Body of pancreas (tissue), 4 donors: ENCODE data around the gene CNP. TPM values are rescaled to one million over a fixed set of nuclear protein-coding genes. Genes with fewer than 3 reads are reported as not detected.

Experiments
- ATAC-seq: fragments of 150-250 bp; one replicate; pipeline ENCODE4 v1.9.1; 2016
- DNase-seq, 4 donors: peaks; one replicate each; pipeline ENCODE4 v3.0.0-alpha.2; 2019
- H3K27ac ChIP-seq, 4 donors: fragments of 200-600 bp; sonication (generic); 1 replicate in 3 of 4; 2 replicates in 1 of 4; pipeline versions ENCODE4 v1.5.1 to v1.6.1; 2016 to 2019; ENCODE audit warnings: mild to moderate bottlenecking in 1 of 4, mixed read lengths in 1 of 4, moderate library complexity in 1 of 4
- H3K27me3 ChIP-seq, 2 donors: fragments of 200-600 bp; sonication (generic); one replicate each; pipeline ENCODE4 v1.6.0; 2016; ENCODE audit warnings: mild to moderate bottlenecking in 1 of 2
- H3K36me3 ChIP-seq, 2 donors: fragments of 200-600 bp; sonication (generic); replicated peaks in 1 of 2; 2 replicates each; pipeline ENCODE4 v1.5.1; 2016; ENCODE audit warnings: low read depth in 2 of 2; ENCODE audit not compliant: insufficient read depth in 1 of 2
- H3K4me1 ChIP-seq: fragments of 200-600 bp; sonication (generic); one replicate; pipeline ENCODE4 v1.6.0; 2016
- H3K4me3 ChIP-seq, 2 donors: fragments of 200-600 bp; sonication (generic); 1 replicate in 1 of 2; 2 replicates in 1 of 2; pipeline ENCODE4 v1.5.1; 2016 to 2019
- H3K9me3 ChIP-seq, 3 donors: fragments of 200-600 bp; sonication (generic); 1 replicate in 2 of 3; 2 replicates in 1 of 3; pipeline ENCODE4 v1.5.1; 2016
- POLR2A ChIP-seq, 3 donors: fragments of 450-650 bp; IDR thresholded peaks; one replicate each; pipeline ENCODE4 v1.6.1; 2016; ENCODE audit warnings: antibody characterized with exemption in 3 of 3, mild to moderate bottlenecking in 2 of 3
- WGBS, 2 donors: methylation state at CpG; one replicate each; pipeline ENCODE4 v1.1.5; 2017; 5-methylcytosine and 5-hydroxymethylcytosine counted together
- intact Hi-C: fragments of 100-400 bp; cut with DNase I; formaldehyde crosslinking; loops from one replicate; pipeline ENCODE4 v1.15.1; 2023
- total RNA-seq, 2 donors: library from RNA; depleted of rRNA; stranded (reverse); fragments of >200 nt; gene quantifications; one replicate each; pipeline ENCODE4 v1.1.0, GENCODE V29; 2016
- TF ChIP-seq, protein P1 (sequence below), 7 experiments: fragments of 450-650 bp in 4 of 7; fragments of 200-600 bp in 3 of 7; sonication (generic) in 3 of 7; IDR thresholded peaks; one replicate each; pipeline ENCODE4 v1.5.1; 2016 to 2019; ENCODE audit warnings: antibody characterized with exemption in 7 of 7

CNP gene
- total RNA-seq, 2 donors from 2014 or later = 36.3 to 70.2 TPM

DNA sequence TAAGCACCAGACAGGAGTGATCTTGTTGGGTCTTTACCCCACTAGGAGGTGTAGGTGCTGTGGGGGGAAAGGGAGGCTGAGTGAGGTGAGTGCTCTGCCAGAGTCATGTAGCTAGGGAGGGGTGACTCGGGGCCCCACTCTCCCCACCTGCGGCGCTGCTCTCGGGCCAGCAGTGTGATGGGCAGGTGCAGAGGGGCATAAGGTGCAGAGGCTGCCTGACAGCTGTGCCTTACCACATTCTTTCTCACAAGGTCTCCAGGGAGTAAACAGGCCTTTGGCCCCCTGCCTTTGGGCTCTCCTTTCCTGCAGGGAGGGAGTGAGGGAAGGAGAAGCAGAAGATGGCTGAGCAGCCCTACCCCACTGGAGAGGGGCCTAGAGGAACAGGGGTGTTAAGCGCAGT is 4.5 kb upstream of the CNP start:
- WGBS, 2 donors = 40 to 48% methylated on average over 5 of the region's 5 CpGs
- Histone ChIP-seq H3K9me3 (no peaks in the 10 kb centered on the region), H3K4me1 (peaks cover 69% of the 10 kb centered on the region), H3K36me3 (no peaks in the 10 kb centered on the region), H3K4me3 (no peak overlapping the region), H3K27ac (peak overlapping the region; percentile 70 to 85 (median 76)), H3K27me3 (no peaks in the 10 kb centered on the region)
- intact Hi-C loops = loop anchor here (5.0 kb wide), 1 partner anchor 155 kb away; no protein-coding TSS in a partner anchor
- TF ChIP-seq POLR2A (IDR thresholded peaks at IDR 0.05) = no peak
- TF ChIP-seq, protein P1, sequence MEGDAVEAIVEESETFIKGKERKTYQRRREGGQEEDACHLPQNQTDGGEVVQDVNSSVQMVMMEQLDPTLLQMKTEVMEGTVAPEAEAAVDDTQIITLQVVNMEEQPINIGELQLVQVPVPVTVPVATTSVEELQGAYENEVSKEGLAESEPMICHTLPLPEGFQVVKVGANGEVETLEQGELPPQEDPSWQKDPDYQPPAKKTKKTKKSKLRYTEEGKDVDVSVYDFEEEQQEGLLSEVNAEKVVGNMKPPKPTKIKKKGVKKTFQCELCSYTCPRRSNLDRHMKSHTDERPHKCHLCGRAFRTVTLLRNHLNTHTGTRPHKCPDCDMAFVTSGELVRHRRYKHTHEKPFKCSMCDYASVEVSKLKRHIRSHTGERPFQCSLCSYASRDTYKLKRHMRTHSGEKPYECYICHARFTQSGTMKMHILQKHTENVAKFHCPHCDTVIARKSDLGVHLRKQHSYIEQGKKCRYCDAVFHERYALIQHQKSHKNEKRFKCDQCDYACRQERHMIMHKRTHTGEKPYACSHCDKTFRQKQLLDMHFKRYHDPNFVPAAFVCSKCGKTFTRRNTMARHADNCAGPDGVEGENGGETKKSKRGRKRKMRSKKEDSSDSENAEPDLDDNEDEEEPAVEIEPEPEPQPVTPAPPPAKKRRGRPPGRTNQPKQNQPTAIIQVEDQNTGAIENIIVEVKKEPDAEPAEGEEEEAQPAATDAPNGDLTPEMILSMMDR (IDR thresholded peaks at IDR 0.05) = peak in 1 of 7 experiments; percentile 16
- peak; percentile 58 for ATAC-seq
- DNase-seq = peak; percentile 88 to 97 (median 94)

DNA sequence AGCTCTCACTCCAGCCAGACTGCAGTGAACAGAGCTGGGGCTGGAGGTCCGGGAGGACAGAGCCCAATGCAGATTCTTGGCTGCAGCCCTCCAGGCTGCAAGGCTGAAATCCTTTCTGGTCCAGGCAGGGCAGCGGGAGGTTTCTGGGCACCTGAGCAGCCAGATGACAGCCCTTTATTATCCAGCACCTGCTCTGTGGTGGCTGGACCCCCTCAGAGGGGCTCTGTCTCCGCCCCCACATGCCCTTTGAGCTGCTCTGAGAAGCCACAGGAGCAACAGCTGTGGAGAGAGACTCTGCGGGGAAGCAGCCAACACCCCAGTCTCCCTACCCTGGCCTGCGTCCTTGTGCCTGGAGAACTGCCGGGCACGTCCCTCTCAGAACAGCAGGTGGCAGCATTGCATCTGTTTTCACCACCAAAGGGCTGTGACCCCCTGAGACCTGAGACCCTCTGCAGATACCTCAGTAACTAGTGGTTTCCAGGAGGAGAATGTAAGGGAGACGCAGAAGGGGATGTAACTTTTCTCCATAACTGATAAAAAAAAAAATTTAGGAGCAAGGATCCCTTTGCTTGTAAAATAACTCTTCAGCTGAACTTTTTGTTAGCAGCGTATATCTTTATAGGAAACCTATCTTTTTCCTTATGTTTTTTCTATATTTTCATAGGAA is 3.7 kb upstream of the CNP start:
- Histone ChIP-seq H3K4me3 (no peak overlapping the region), H3K27me3 (no peaks in the 10 kb centered on the region), H3K4me1 (peaks cover 69% of the 10 kb centered on the region), H3K9me3 (no peaks in the 10 kb centered on the region), H3K27ac (peak overlapping the region; percentile 70 to 85 (median 76)), H3K36me3 (no peaks in the 10 kb centered on the region)
- 17 to 21% methylated on average over 6 to 9 of the region's 9 CpGs for WGBS, 2 donors
- DNase-seq = peak; percentile 84 to 92 (median 88)
- intact Hi-C loops = loop anchor here (5.0 kb wide), 1 partner anchor 154 kb away; no protein-coding TSS in a partner anchor
- no peak for TF ChIP-seq POLR2A (IDR thresholded peaks at IDR 0.05)
- TF ChIP-seq, protein P1 (IDR thresholded peaks at IDR 0.05) = peak; percentile 75 to 91 (median 83)
- peak; percentile 19 for ATAC-seq

DNA sequence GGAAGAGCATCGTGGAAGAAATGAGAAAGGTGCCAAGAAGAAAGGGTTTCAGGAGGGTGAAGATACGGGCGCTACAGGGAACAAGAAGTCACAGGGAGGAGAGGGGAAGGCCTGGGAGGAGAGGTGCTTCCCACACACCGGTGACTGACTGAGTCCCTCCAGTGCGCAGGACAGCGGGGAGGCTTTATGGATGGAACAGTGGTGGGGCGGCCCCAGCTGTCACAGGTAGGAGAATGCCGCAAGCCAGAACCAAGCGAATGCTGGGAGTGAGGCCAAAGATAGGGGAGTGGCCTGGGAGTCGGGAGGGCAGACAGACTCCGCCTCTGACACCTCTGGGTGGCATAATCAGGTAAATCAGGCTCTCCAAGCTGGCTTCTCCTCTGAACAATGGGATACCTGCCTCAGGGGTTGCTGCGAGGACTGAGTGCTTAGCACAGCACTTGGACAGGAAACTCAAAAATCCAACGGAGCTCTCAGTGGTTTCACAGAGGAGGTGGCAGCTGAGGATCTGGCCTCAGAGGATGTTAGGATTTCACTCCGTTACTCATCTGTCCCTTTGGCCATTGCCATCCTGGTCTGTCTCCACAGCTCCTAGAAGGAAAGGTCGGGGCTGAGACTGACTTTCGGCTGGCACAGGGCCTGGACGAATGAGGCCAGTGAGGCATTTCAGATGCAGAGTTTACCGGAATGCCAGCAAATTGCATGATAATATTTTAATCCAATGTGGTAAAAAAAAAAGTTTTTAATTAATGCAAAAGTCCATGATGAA is 717 bp upstream of the CNP start:
- TF ChIP-seq POLR2A (IDR thresholded peaks at IDR 0.05) = peak in 2 of 3 donors; percentile 21 to 28
- TF ChIP-seq, protein P1 (IDR thresholded peaks at IDR 0.05) = no peak
- H3K9me3 ChIP-seq = no peaks in the 10 kb centered on the region
- peak; percentile 77 for ATAC-seq
- H3K4me3 ChIP-seq = peak overlapping the region in 1 of 2 donors; percentile 91
- WGBS, 2 donors = 1% methylated on average over 17 to 18 of the region's 18 CpGs
- peak overlapping the region; percentile 89 to 96 (median 94) for H3K27ac ChIP-seq
- peak; percentile 90 to 95 (median 95) for DNase-seq
- H3K36me3 ChIP-seq = no peaks in the 10 kb centered on the region
- H3K27me3 ChIP-seq = no peaks in the 10 kb centered on the region
- peaks cover 74% of the 10 kb centered on the region for H3K4me1 ChIP-seq
- intact Hi-C loops = no loop called here

DNA sequence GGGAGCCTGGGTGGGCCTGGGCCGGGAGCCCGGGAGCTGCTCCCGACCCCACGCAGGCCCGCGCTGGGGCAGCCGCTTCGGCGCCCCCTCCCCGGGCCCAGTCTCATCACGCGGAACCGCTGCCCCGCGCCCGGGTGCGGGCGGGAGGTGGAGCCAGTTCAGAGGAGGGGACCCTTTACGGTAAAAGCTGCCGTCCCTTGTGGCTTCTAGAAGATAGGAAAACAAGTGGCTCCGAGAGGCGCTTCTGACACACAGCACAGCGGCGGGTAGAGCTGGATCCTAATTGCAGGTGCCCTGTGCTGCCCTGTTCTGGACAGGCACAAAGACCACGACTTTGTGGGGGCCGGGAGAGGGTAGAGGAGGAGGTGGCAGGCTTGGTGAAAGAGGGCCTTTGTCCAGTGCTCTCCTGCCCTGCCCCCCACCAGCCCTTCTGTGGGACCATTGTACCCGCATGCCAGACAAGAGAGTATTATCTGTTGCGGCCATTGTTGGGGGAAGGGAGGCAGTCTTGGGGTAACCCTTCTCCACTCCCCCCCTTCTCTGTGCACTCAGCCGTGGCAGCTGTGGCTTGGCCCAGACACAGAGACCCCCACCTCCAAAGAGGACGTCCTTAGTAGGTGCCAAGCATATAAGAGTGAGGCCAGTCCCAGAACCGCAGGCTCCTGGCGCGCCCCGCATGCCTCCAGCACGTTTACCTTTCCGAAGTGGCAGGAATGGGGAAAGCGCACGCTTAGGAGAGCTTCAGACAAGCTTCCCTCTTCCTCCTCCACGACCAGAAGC is 736 bp downstream of the CNP start:
- Histone ChIP-seq H3K4me3 (peak overlapping the region; percentile 66 to 91), H3K36me3 (no peaks in the 10 kb centered on the region), H3K4me1 (peaks cover 73% of the 10 kb centered on the region), H3K9me3 (no peaks in the 10 kb centered on the region), H3K27ac (peak overlapping the region; percentile 89 to 96 (median 94)), H3K27me3 (no peaks in the 10 kb centered on the region)
- ATAC-seq (no peak), DNase-seq (peak; percentile 42 to 51 (median 43))
- intact Hi-C loops = no loop called here
- WGBS, 2 donors = 5 to 13% methylated on average over 14 to 33 of the region's 39 CpGs
- TF ChIP-seq POLR2A (IDR thresholded peaks at IDR 0.05) = no peak
- TF ChIP-seq, protein P1 (IDR thresholded peaks at IDR 0.05) = no peak
